H1 (cell line): Measurements from ENCODE around the gene BABAM1.

Experiments used
- CEBPB ChIP-seq: IDR thresholded peaks from 2 replicates; pipeline ENCODE4 v1.6.1; 2012; ENCODE audit warnings: low read depth, low read length
- EGR1 ChIP-seq: IDR thresholded peaks from 2 replicates; pipeline ENCODE4 v1.6.1; 2011; ENCODE audit warnings: low read depth, low read length, borderline replicate concordance
- EZH2 ChIP-seq: fragments of 200-600 bp; sonication (generic); IDR thresholded peaks from 2 replicates; pipeline ENCODE4 v1.7.1; 2012; ENCODE audit warnings: low read depth, mild to moderate bottlenecking, moderate library complexity, low read length, inconsistent platforms; ENCODE audit not compliant: severe bottlenecking
- KDM1A ChIP-seq: fragments of 200-600, 300-600 bp; sonication (generic); IDR thresholded peaks from 2 replicates; pipeline ENCODE4 v1.7.1; 2016; ENCODE audit warnings: mild to moderate bottlenecking, low read length, borderline replicate concordance
- POLR2A ChIP-seq, 2 experiments: IDR thresholded peaks; 1 replicate in 1 of 2; 2 replicates in 1 of 2; pipeline ENCODE4 v1.6.1; 2011; ENCODE audit warnings: low read depth in 2 of 2, low read length in 2 of 2, mild to moderate bottlenecking in 2 of 2; ENCODE audit errors: control extremely low read depth in 1 of 2
- TBP ChIP-seq: IDR thresholded peaks from 2 replicates; pipeline ENCODE4 v1.6.1; 2011; ENCODE audit warnings: low read depth, low read length, improper control_type of control experiment
- TCF12 ChIP-seq: IDR thresholded peaks from 2 replicates; pipeline ENCODE4 v1.6.1; 2011; ENCODE audit warnings: low read depth, mild to moderate bottlenecking, low read length
- TF ChIP-seq, protein P1 (sequence below): IDR thresholded peaks from 2 replicates; pipeline ENCODE4 v1.6.1; 2011; ENCODE audit warnings: low read length, improper control_type of control experiment
- TF ChIP-seq, protein P2 (sequence below), 3 experiments: IDR thresholded peaks; 1 replicate in 2 of 3; 2 replicates in 1 of 3; pipeline versions ENCODE4 v1.5.1 to v1.6.1; 2011; ENCODE audit warnings: low read length in 3 of 3, mild to moderate bottlenecking in 3 of 3, inconsistent platforms in 2 of 3, low read depth in 1 of 3, moderate library complexity in 1 of 3; ENCODE audit not compliant: insufficient read depth in 1 of 3; ENCODE audit errors: control extremely low read depth in 1 of 3

DNA sequence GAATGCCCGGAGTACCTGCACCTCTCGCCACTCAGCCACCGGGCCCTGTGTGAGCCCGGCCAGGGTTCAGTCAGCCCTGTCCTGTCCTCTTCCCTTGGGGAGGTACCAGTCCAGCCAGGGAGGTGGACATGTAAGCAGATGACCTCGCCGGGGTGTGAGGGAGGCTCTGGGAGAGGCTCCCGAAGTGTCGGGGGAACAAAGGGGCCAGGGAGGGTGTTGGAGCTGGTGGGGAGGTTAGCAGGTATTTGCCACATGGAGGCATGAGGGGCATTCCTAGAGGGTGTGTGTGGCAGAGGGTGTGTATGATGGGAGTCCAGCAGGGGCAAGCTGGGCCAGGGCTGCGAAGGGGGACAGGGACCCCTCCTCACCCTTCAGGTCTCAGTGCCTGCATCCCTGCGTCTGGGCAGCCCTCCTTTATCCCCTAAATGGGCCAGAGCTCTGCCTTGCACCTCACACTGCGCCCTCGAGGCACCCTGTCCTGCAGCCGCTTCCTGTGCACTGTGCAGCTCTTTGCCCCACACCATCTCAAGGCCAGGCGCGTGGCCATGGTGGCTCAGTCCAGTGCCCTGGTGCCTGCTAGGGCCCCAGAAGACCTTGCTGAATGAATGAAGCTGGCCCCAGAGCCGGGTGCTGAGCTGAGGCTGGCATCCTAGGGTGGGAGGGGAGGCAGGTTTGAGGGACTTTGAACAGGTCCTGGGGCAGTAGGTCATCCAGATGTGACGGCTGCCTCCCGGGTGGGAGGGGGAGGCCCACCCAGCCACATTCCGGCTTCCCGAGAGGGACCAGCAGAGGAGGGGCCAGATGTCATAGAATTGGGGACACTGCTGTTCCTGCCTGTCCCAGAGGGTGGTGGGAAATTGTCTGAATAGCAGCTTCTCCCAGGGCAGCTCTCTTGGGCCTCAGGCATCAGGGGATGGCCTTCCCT lies 45.2 kb downstream of the BABAM1 start:
- TF ChIP-seq, protein P1, sequence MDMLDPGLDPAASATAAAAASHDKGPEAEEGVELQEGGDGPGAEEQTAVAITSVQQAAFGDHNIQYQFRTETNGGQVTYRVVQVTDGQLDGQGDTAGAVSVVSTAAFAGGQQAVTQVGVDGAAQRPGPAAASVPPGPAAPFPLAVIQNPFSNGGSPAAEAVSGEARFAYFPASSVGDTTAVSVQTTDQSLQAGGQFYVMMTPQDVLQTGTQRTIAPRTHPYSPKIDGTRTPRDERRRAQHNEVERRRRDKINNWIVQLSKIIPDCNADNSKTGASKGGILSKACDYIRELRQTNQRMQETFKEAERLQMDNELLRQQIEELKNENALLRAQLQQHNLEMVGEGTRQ = no peak
- TF ChIP-seq TBP (no peak), CEBPB (no peak), KDM1A (no peak), EZH2 (no peak), POLR2A (IDR thresholded peaks at IDR 0.05; ENCODE audit: control extremely low read depth in 1 of 2, low read depth in 2 of 2, low read length in 2 of 2) (no peak), TCF12 (no peak), EGR1 (no peak)
- TF ChIP-seq, protein P2, sequence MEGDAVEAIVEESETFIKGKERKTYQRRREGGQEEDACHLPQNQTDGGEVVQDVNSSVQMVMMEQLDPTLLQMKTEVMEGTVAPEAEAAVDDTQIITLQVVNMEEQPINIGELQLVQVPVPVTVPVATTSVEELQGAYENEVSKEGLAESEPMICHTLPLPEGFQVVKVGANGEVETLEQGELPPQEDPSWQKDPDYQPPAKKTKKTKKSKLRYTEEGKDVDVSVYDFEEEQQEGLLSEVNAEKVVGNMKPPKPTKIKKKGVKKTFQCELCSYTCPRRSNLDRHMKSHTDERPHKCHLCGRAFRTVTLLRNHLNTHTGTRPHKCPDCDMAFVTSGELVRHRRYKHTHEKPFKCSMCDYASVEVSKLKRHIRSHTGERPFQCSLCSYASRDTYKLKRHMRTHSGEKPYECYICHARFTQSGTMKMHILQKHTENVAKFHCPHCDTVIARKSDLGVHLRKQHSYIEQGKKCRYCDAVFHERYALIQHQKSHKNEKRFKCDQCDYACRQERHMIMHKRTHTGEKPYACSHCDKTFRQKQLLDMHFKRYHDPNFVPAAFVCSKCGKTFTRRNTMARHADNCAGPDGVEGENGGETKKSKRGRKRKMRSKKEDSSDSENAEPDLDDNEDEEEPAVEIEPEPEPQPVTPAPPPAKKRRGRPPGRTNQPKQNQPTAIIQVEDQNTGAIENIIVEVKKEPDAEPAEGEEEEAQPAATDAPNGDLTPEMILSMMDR (IDR thresholded peaks at IDR 0.05; ENCODE audit: control extremely low read depth in 1 of 3, insufficient read depth in 1 of 3, low read depth in 1 of 3, low read length in 3 of 3) = no peak
